ENCODE data around the gene CFAP73. TPM values are rescaled to one million over a fixed set of nuclear protein-coding genes. Genes with fewer than 3 reads are reported as not detected.

Gene CFAP73
- total RNA-seq, 2 donors from 2014 or later, result not detected

- H3K4me1 ChIP-seq (ENCODE audit: control insufficient read depth, insufficient read depth, low read length), result no peaks in the 10 kb centered on the region
- DNase-seq, result no peak
- 58 to 81% methylated on average over 2 to 6 of the region's 6 CpGs for WGBS, 2 experiments (ENCODE audit: insufficient coverage in 1 of 2, insufficient read length in 1 of 2)
- no peak overlapping the region for H3K4me3 ChIP-seq (ENCODE audit: low read length)
- no peaks in the 10 kb centered on the region for H3K36me3 ChIP-seq (ENCODE audit: control insufficient read depth, insufficient read depth, low read length)
- Mint-ChIP-seq H3K27me3 (ENCODE audit: insufficient read depth) (no peaks in the 10 kb centered on the region), H3K27ac (no peak overlapping the region), H3K9me3 (peaks cover 5% of the 10 kb centered on the region), H3K4me3 (no peak overlapping the region), H3K4me1 (peaks cover 5% of the 10 kb centered on the region), H3K36me3 (ENCODE audit: low read depth) (peaks cover 5% of the 10 kb centered on the region)
- no peak overlapping the region for H3K9ac ChIP-seq (ENCODE audit: extremely low read depth, low read length, poor library complexity, severe bottlenecking)
- no peaks in the 10 kb centered on the region for H3K27me3 ChIP-seq (ENCODE audit: control insufficient read depth, insufficient read depth, low read length, poor library complexity, severe bottlenecking)
- H3K27ac ChIP-seq (ENCODE audit: low read depth, low read length), result no peak overlapping the region
- H3K9me3 ChIP-seq (ENCODE audit: control insufficient read depth, low read length), result no peaks in the 10 kb centered on the region
- TF ChIP-seq, protein P1, sequence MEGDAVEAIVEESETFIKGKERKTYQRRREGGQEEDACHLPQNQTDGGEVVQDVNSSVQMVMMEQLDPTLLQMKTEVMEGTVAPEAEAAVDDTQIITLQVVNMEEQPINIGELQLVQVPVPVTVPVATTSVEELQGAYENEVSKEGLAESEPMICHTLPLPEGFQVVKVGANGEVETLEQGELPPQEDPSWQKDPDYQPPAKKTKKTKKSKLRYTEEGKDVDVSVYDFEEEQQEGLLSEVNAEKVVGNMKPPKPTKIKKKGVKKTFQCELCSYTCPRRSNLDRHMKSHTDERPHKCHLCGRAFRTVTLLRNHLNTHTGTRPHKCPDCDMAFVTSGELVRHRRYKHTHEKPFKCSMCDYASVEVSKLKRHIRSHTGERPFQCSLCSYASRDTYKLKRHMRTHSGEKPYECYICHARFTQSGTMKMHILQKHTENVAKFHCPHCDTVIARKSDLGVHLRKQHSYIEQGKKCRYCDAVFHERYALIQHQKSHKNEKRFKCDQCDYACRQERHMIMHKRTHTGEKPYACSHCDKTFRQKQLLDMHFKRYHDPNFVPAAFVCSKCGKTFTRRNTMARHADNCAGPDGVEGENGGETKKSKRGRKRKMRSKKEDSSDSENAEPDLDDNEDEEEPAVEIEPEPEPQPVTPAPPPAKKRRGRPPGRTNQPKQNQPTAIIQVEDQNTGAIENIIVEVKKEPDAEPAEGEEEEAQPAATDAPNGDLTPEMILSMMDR (conservative IDR thresholded peaks at IDR 0.05), result no peak
These were observed 58.1 kb downstream of the CFAP73 start for GRCh38 chr12:113207613-113208040.

- 90% methylated on average over 10 of the region's 10 CpGs for WGBS, 2 experiments (ENCODE audit: insufficient coverage in 1 of 2, insufficient read length in 1 of 2)
- DNase-seq, result peak; percentile 74
- Mint-ChIP-seq H3K4me3 (no peak overlapping the region), H3K4me1 (peaks cover 5% of the 10 kb centered on the region), H3K27me3 (ENCODE audit: insufficient read depth) (no peaks in the 10 kb centered on the region), H3K36me3 (ENCODE audit: low read depth) (peaks cover 5% of the 10 kb centered on the region), H3K9me3 (peaks cover 5% of the 10 kb centered on the region), H3K27ac (no peak overlapping the region)
- H3K9ac ChIP-seq (ENCODE audit: extremely low read depth, low read length, poor library complexity, severe bottlenecking), result no peak overlapping the region
- H3K4me1 ChIP-seq (ENCODE audit: control insufficient read depth, insufficient read depth, low read length), result no peaks in the 10 kb centered on the region
- no peaks in the 10 kb centered on the region for H3K36me3 ChIP-seq (ENCODE audit: control insufficient read depth, insufficient read depth, low read length)
- TF ChIP-seq, protein P1 (conservative IDR thresholded peaks at IDR 0.05), result no peak
- H3K27me3 ChIP-seq (ENCODE audit: control insufficient read depth, insufficient read depth, low read length, poor library complexity, severe bottlenecking), result no peaks in the 10 kb centered on the region
- no peak overlapping the region for H3K4me3 ChIP-seq (ENCODE audit: low read length)
- H3K9me3 ChIP-seq (ENCODE audit: control insufficient read depth, low read length), result no peaks in the 10 kb centered on the region
- no peak overlapping the region for H3K27ac ChIP-seq (ENCODE audit: low read depth, low read length)
These were observed 58.8 kb downstream of the CFAP73 start for GRCh38 chr12:113208041-113208934.

Small RNAs within 50 kb of the gene (microRNA-seq; reads per million reads assigned to microRNA genes)
- not detected for gene MIR7106 (ENCODE audit: borderline microRNAs expressed)

Other genes starting within 250 kb of the CFAP73 start
- not detected for gene OAS1, start 242.8 kb upstream of the CFAP73 start, total RNA-seq
- gene OAS3, start 211.2 kb upstream of the CFAP73 start, total RNA-seq, result under 1 TPM; 0.64 to 0.84 TPM
- gene OAS2, start 171.2 kb upstream of the CFAP73 start, total RNA-seq, result not detected
- 1 to 10 TPM; 3.3 to 4.9 TPM for gene DTX1, start 93.0 kb upstream of the CFAP73 start, total RNA-seq
- gene RASAL1, start 14.0 kb upstream of the CFAP73 start, total RNA-seq, result 1 to 10 TPM in 1 of 2 donors, under 1 TPM in 1; 0.77 to 1.4 TPM
- gene DDX54, start 35.8 kb downstream of the CFAP73 start, total RNA-seq, result 10 to 100 TPM; 68.1 to 69.0 TPM
- gene RITA1, start 36.0 kb downstream of the CFAP73 start, total RNA-seq, result 10 to 100 TPM; 18.8 to 20.3 TPM
- 10 to 100 TPM; 18.9 to 30.8 TPM for gene TPCN1, start 71.7 kb downstream of the CFAP73 start, total RNA-seq
- gene SLC8B1, start 185.4 kb downstream of the CFAP73 start, total RNA-seq, result 1 to 10 TPM; 6.9 to 9.1 TPM
- gene PLBD2, start 208.9 kb downstream of the CFAP73 start, total RNA-seq, result 10 to 100 TPM; 19.6 to 27.6 TPM

Data from endodermal cell (in vitro differentiated cells).